ENCODE measurements around the gene FHOD1. TPM values are rescaled to one million over a fixed set of nuclear protein-coding genes. Genes with fewer than 3 reads are reported as not detected.
A peak's percentile ranks its signal among the peaks of the same experiment; 100 is the strongest.

The FHOD1 gene
- total and polyA plus RNA-seq, 4 donors, result 5.4 to 34.3 (median 22.7) TPM

DNA sequence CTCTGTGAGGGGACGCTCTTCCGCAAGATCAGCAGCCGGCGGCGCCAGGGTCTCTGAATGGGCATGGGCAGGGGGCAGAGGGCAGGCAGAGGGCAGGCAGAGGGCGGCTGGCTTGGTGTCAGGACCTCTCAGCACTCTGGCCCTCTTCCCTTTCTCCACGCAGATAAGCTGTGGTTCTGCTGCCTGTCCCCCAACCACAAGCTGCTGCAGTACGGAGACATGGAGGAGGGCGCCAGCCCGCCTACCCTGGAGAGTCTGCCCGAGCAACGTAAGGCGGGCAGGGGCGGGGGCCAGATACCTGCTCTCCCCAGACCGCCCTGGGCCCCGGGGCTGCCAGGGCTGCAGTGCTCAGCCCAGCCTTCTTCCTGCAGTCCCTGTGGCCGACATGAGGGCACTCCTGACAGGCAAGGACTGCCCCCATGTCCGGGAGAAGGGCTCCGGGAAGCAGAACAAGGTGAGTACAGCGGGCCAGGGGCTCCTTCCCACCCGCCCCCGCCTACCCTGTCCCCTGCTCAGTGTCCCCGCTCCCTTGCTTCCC, 44.3 kb downstream of the FHOD1 start:
- DNase-seq (ENCODE audit: low read depth in 4 of 6, low spot score in 6 of 6), result no peak
- no peaks in the 10 kb centered on the region for H3K9me3 ChIP-seq (ENCODE audit: control insufficient read depth, insufficient read depth, low read length)
- peaks cover 83% of the 10 kb centered on the region for H3K36me3 ChIP-seq (ENCODE audit: control insufficient read depth, insufficient read depth, low read length)
- no peak overlapping the region for H3K27ac ChIP-seq (ENCODE audit: low read depth, low read length)
- no peaks in the 10 kb centered on the region for H3K27me3 ChIP-seq (ENCODE audit: control insufficient read depth, insufficient read depth, low read length)
- WGBS (ENCODE audit: insufficient coverage), result 93% methylated on average over 23 of the region's 23 CpGs
- no peak overlapping the region for H3K4me3 ChIP-seq (ENCODE audit: low read depth, low read length)
- H3K4me1 ChIP-seq (ENCODE audit: control insufficient read depth, insufficient read depth, low read length), result peaks cover 12% of the 10 kb centered on the region

- no peak overlapping the region for H3K27ac ChIP-seq (ENCODE audit: low read depth, low read length)
- H3K9me3 ChIP-seq (ENCODE audit: control insufficient read depth, insufficient read depth, low read length), result no peaks in the 10 kb centered on the region
- no peak for DNase-seq (ENCODE audit: low read depth in 4 of 6, low spot score in 6 of 6)
- H3K27me3 ChIP-seq (ENCODE audit: control insufficient read depth, insufficient read depth, low read length), result no peaks in the 10 kb centered on the region
- H3K4me3 ChIP-seq (ENCODE audit: low read depth, low read length), result no peak overlapping the region
- H3K36me3 ChIP-seq (ENCODE audit: control insufficient read depth, insufficient read depth, low read length), result peaks cover 83% of the 10 kb centered on the region
- peaks cover 15% of the 10 kb centered on the region for H3K4me1 ChIP-seq (ENCODE audit: control insufficient read depth, insufficient read depth, low read length)
- 97% methylated on average over 12 of the region's 12 CpGs for WGBS (ENCODE audit: insufficient coverage)
Measured at GRCh38 chr16:67202426-67202825, 44.9 kb downstream of the FHOD1 start.

DNA sequence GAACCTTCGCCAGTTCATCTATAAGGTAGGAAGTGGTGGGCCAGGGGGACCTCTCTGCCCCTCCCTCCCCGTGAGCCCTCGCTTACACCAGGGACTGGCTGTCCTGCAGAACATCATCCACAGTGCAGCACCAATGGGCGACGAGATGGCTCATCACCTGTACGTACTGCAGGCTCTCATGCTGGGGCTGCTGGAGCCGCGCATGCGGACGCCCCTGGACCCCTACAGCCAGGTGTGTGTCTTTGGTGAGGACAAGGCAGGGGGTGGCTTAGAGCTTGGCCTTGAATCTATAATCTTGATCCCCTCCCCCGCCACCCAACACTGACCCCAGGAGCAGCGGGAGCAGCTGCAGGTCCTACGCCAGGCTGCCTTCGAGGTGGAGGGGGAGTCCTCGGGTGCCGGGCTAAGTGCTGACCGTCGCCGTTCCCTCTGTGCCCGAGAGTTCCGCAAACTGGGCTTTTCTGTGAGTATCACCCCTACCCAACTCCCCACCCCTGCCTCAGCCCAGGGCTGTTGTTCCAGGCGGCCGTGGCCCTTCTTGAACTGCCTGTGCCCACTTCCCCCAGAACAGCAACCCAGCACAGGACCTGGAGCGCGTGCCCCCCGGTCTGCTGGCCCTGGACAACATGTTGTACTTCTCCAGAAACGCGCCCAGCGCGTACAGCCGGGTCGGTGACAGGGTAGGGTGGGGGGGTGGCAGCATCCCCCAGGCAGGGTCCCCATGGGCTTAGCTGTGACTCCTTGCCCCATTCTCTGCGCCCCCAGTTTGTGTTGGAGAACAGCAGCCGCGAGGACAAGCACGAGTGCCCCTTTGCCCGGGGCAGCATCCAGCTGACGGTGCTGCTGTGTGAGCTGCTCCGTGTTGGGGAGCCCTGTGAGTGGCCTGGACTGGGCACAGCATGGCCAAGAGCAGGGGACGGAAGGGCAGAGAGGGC, 45.6 kb downstream of the FHOD1 start:
- no peaks in the 10 kb centered on the region for H3K9me3 ChIP-seq (ENCODE audit: control insufficient read depth, insufficient read depth, low read length)
- peaks cover 15% of the 10 kb centered on the region for H3K4me1 ChIP-seq (ENCODE audit: control insufficient read depth, insufficient read depth, low read length)
- H3K27ac ChIP-seq (ENCODE audit: low read depth, low read length), result no peak overlapping the region
- H3K4me3 ChIP-seq (ENCODE audit: low read depth, low read length), result no peak overlapping the region
- DNase-seq (ENCODE audit: low read depth in 4 of 6, low spot score in 6 of 6), result no peak
- H3K36me3 ChIP-seq (ENCODE audit: control insufficient read depth, insufficient read depth, low read length), result peaks cover 83% of the 10 kb centered on the region
- H3K27me3 ChIP-seq (ENCODE audit: control insufficient read depth, insufficient read depth, low read length), result no peaks in the 10 kb centered on the region
- WGBS (ENCODE audit: insufficient coverage), result 95% methylated on average over 33 of the region's 40 CpGs

DNA sequence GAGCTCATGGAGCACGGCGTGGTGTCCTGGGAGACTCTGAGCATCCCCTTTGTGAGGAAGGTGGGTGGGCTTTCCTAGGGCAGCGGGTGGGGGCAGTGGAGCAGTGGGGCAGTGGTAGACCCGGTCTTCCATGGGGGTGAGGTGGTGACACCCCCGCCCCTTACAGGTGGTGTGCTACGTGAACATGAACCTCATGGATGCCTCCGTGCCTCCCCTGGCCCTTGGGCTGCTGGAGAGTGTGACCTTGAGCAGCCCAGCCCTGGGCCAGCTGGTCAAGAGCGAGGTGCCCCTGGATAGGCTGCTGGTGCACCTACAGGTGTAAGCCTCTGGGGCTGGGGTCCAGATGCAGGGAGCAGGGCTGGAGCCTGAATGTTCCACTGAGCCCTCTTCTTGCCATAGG, 46.8 kb downstream of the FHOD1 start:
- H3K27me3 ChIP-seq (ENCODE audit: control insufficient read depth, insufficient read depth, low read length), result no peaks in the 10 kb centered on the region
- peaks cover 83% of the 10 kb centered on the region for H3K36me3 ChIP-seq (ENCODE audit: control insufficient read depth, insufficient read depth, low read length)
- H3K4me1 ChIP-seq (ENCODE audit: control insufficient read depth, insufficient read depth, low read length), result peaks cover 15% of the 10 kb centered on the region
- no peak for DNase-seq (ENCODE audit: low read depth in 4 of 6, low spot score in 6 of 6)
- H3K27ac ChIP-seq (ENCODE audit: low read depth, low read length), result no peak overlapping the region
- no peak overlapping the region for H3K4me3 ChIP-seq (ENCODE audit: low read depth, low read length)
- H3K9me3 ChIP-seq (ENCODE audit: control insufficient read depth, insufficient read depth, low read length), result no peaks in the 10 kb centered on the region
- WGBS (ENCODE audit: insufficient coverage), result 95% methylated on average over 8 of the region's 8 CpGs

- Histone ChIP-seq H3K27ac (ENCODE audit: low read depth, low read length) (no peak overlapping the region), H3K27me3 (ENCODE audit: control insufficient read depth, insufficient read depth, low read length) (no peaks in the 10 kb centered on the region), H3K4me1 (ENCODE audit: control insufficient read depth, insufficient read depth, low read length) (peaks cover 15% of the 10 kb centered on the region), H3K36me3 (ENCODE audit: control insufficient read depth, insufficient read depth, low read length) (peaks cover 90% of the 10 kb centered on the region), H3K4me3 (ENCODE audit: low read depth, low read length) (no peak overlapping the region), H3K9me3 (ENCODE audit: control insufficient read depth, insufficient read depth, low read length) (no peaks in the 10 kb centered on the region)
- no peak for DNase-seq (ENCODE audit: low read depth in 4 of 6, low spot score in 6 of 6)
- WGBS (ENCODE audit: insufficient coverage), result 30% methylated on average over 17 of the region's 22 CpGs
Measured at GRCh38 chr16:67199808-67200198, 47.5 kb downstream of the FHOD1 start.

DNA sequence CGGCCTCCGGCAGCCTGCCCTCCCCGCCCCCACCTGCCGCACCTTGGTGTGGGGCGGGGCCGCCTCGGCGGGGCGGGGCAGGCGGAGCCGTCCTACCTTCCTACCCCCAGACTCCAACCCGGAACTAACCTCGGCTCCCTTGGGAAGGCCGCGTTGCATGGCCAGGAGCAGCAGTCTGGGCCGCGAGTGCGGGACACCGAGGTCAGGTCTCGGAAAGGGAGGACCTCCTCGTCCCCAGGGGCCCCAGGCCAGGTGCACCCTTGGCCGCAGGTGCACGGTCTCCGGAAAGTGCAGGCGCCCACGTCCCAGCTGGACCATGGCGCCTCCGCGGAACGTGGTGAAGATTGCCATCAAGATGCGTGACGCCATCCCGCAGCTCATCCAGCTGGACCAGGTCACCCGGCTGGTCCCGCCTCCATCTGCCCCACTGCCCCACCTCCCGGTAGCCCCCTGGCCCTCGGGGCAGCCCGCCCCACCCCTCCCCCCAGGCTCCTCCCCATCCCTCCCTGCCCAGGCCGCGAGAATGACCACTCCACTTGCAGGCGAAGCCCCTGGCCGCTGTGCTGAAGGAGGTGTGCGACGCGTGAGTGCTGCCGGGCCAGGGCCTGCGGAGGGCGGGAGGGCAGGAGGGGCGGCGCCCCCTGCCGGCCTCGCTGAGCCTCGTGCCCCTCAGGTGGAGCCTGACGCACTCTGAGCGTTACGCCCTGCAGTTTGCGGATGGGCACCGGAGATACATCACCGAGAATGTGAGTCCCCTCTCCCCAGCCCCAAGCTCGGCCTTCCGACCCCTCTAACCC, 48.1 kb downstream of the FHOD1 start, which contains the start of gene ELMO3:
TSS of gene ELMO3 (plus strand) at position 121 of the 797 bp plus-strand sequence. CDS start at position 317, 196 bp downstream.
- Histone ChIP-seq H3K27me3 (ENCODE audit: control insufficient read depth, insufficient read depth, low read length) (no peaks in the 10 kb centered on the region), H3K4me1 (ENCODE audit: control insufficient read depth, insufficient read depth, low read length) (peaks cover 15% of the 10 kb centered on the region), H3K9me3 (ENCODE audit: control insufficient read depth, insufficient read depth, low read length) (no peaks in the 10 kb centered on the region), H3K36me3 (ENCODE audit: control insufficient read depth, insufficient read depth, low read length) (peaks cover 90% of the 10 kb centered on the region), H3K27ac (ENCODE audit: low read depth, low read length) (no peak within 1 kb of the TSS), H3K4me3 (ENCODE audit: low read depth, low read length) (no peak within 1 kb of the TSS)
- no peak for DNase-seq (ENCODE audit: low read depth in 4 of 6, low spot score in 6 of 6)
- WGBS (ENCODE audit: insufficient coverage), result 27% methylated on average over 54 of the region's 61 CpGs

DNA sequence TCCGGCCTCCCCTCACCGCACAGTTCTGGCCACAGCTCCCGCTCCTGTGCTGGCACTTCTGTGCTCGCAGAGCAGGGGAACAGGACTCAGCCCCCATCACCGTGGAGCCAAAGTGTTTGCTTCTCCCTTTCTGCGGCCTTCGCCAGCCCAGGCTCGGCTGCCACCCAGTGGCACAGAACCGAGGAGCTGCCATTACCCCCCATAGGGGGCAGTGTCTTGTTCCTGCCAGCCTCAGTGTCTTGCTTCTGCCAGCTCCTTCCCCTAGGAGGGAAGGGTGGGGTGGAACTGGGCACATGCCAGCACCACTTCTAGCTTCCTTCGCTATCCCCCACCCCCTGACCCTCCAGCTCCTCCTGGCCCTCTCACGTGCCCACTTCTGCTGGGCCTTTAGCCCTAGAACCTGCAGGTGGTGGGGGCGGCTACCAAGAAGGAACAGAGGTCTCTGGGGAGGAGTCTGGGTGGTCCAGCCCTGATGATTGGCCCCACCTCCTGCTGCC, 49.0 kb downstream of the FHOD1 start:
- H3K4me1 ChIP-seq (ENCODE audit: control insufficient read depth, insufficient read depth, low read length), result peaks cover 20% of the 10 kb centered on the region
- peak in 2 of 6 donors; percentile 34 to 56 for DNase-seq (ENCODE audit: low read depth in 4 of 6, low spot score in 6 of 6)
- H3K27ac ChIP-seq (ENCODE audit: low read depth, low read length), result no peak overlapping the region
- no peaks in the 10 kb centered on the region for H3K9me3 ChIP-seq (ENCODE audit: control insufficient read depth, insufficient read depth, low read length)
- no peaks in the 10 kb centered on the region for H3K27me3 ChIP-seq (ENCODE audit: control insufficient read depth, insufficient read depth, low read length)
- no peak overlapping the region for H3K4me3 ChIP-seq (ENCODE audit: low read depth, low read length)
- peaks cover 90% of the 10 kb centered on the region for H3K36me3 ChIP-seq (ENCODE audit: control insufficient read depth, insufficient read depth, low read length)
- 76% methylated on average over 8 of the region's 12 CpGs for WGBS (ENCODE audit: insufficient coverage)

- DNase-seq (ENCODE audit: low read depth in 4 of 6, low spot score in 6 of 6), result no peak
- H3K4me1 ChIP-seq (ENCODE audit: control insufficient read depth, insufficient read depth, low read length), result peaks cover 25% of the 10 kb centered on the region
- H3K27ac ChIP-seq (ENCODE audit: low read depth, low read length), result no peak overlapping the region
- H3K9me3 ChIP-seq (ENCODE audit: control insufficient read depth, insufficient read depth, low read length), result no peaks in the 10 kb centered on the region
- H3K27me3 ChIP-seq (ENCODE audit: control insufficient read depth, insufficient read depth, low read length), result no peaks in the 10 kb centered on the region
- H3K4me3 ChIP-seq (ENCODE audit: low read depth, low read length), result no peak overlapping the region
- WGBS (ENCODE audit: insufficient coverage), result 74% methylated on average over 5 of the region's 6 CpGs
- peaks cover 88% of the 10 kb centered on the region for H3K36me3 ChIP-seq (ENCODE audit: control insufficient read depth, insufficient read depth, low read length)
Measured at GRCh38 chr16:67197704-67198103, 49.6 kb downstream of the FHOD1 start.

- Histone ChIP-seq H3K4me1 (ENCODE audit: control insufficient read depth, insufficient read depth, low read length) (peaks cover 30% of the 10 kb centered on the region), H3K27ac (ENCODE audit: low read depth, low read length) (no peak overlapping the region), H3K9me3 (ENCODE audit: control insufficient read depth, insufficient read depth, low read length) (no peaks in the 10 kb centered on the region), H3K27me3 (ENCODE audit: control insufficient read depth, insufficient read depth, low read length) (no peaks in the 10 kb centered on the region), H3K36me3 (ENCODE audit: control insufficient read depth, insufficient read depth, low read length) (peaks cover 80% of the 10 kb centered on the region), H3K4me3 (ENCODE audit: low read depth, low read length) (no peak overlapping the region)
- DNase-seq (ENCODE audit: low read depth in 4 of 6, low spot score in 6 of 6), result no peak
- 100% methylated on average over 1 of the region's 1 CpG for WGBS (ENCODE audit: insufficient coverage)
Measured at GRCh38 chr16:67196881-67197280, 50.4 kb downstream of the FHOD1 start.
